ENCODE measurements around the gene CSK. TPM values are rescaled to one million over a fixed set of nuclear protein-coding genes. Genes with fewer than 3 reads are reported as not detected.
A peak's percentile ranks its signal among the peaks of the same experiment; 100 is the strongest.

Gene CSK
- total and polyA plus RNA-seq, 2 of the 8 experiments (the other 6 are each of a cell fraction or from before 2014, with no cell fraction given), result 13.7 to 50.2 TPM

GRCh38 chr15:74844319-74845207 is 62.7 kb downstream of the CSK start:
- WGBS, 2 experiments (ENCODE audit: extremely low coverage in 1 of 2, insufficient coverage in 1 of 2, insufficient read length in 1 of 2, insufficient replicate concordance in 2 of 2, low coverage in 1 of 2, low lambda C conversion rate in 2 of 2, missing lambda C conversion rate in 1 of 2), result 88% methylated on average over 12 of the region's 12 CpGs; no CpG with 5 or more reads in 1 of the 2 experiments
- H2AFZ ChIP-seq (ENCODE audit: low read length), result no peak overlapping the region
- no peak for DNase-seq (ENCODE audit: low read depth in 1 of 2, low spot score in 2 of 2)
- no peak overlapping the region for H3K4me3 ChIP-seq (ENCODE audit: extremely low read depth in 1 of 4, insufficient read depth in 2 of 4, low read depth in 3 of 4, low read length in 4 of 4)
- H4K20me1 ChIP-seq (replicated peaks in 1 of 2; ENCODE audit: control insufficient read depth in 1 of 2, insufficient read depth in 2 of 2, low read length in 2 of 2), result peaks cover 0 to 4% of the 10 kb centered on the region in 2 experiments
- no peak overlapping the region for H3K56ac ChIP-seq (replicated peaks; ENCODE audit: insufficient read length, low read depth, low read length)
- H3K79me2 ChIP-seq (ENCODE audit: control insufficient read depth in 1 of 2, insufficient read depth in 2 of 2, low read length in 2 of 2), result no peaks in the 10 kb centered on the region
- no peak overlapping the region for H3K4ac ChIP-seq (replicated peaks; ENCODE audit: insufficient read length, low read depth, low read length)
- H3K9ac ChIP-seq (replicated peaks in 1 of 4; ENCODE audit: extremely low read depth in 1 of 4, low read depth in 3 of 4, low read length in 3 of 4), result no peak overlapping the region
- CTCF ChIA-PET (ENCODE audit: partially characterized antibody), result interaction anchor here (0.6 to 2.5 kb wide), 20 partner anchors 8 to 463 kb away, joined by 3 to 24 read pairs (median 4); partner anchors contain the start of gene SCAMP5
- peaks cover 0 to 13% (median 8%) of the 10 kb centered on the region in 4 experiments; a peak in 6 of 7 replicates for H3K4me1 ChIP-seq (replicated peaks in 1 of 4; ENCODE audit: control insufficient read depth in 3 of 4, insufficient read depth in 4 of 4, low read length in 3 of 4)
- no peak overlapping the region for H2BK20ac ChIP-seq (ENCODE audit: low read length)
- FAIRE-seq, result no peak
- H4K5ac ChIP-seq (ENCODE audit: insufficient read length, low read depth, low read length), result no peak overlapping the region
- no peak overlapping the region for H4K91ac ChIP-seq (replicated peaks; ENCODE audit: insufficient read length, low read length)
- no peak overlapping the region for H2BK12ac ChIP-seq (ENCODE audit: low read depth, low read length)
- no peak overlapping the region for H2AK5ac ChIP-seq (ENCODE audit: low read depth, low read length)
- no peak overlapping the region for H2BK5ac ChIP-seq (ENCODE audit: low read depth, low read length)
- H3K23ac ChIP-seq (ENCODE audit: insufficient read length), result no peak overlapping the region
- peaks cover 7% of the 10 kb centered on the region; the same call in 1 of the 2 replicates for H3K23me2 ChIP-seq (ENCODE audit: low read depth, low read length)
- no peaks in the 10 kb centered on the region for H3K27me3 ChIP-seq (replicated peaks in 1 of 4; ENCODE audit: control insufficient read depth in 3 of 4, extremely low read depth in 1 of 4, insufficient read depth in 3 of 4, low read length in 3 of 4)
- H4K8ac ChIP-seq (ENCODE audit: extremely low read depth, insufficient read depth, low read length), result no peak overlapping the region
- H3K36me3 ChIP-seq (ENCODE audit: control insufficient read depth in 2 of 4, insufficient read depth in 4 of 4, low read length in 3 of 4), result peaks cover 3 to 18% (median 9%) of the 10 kb centered on the region in 4 experiments; a peak in 6 of 8 replicates
- H3K79me1 ChIP-seq (ENCODE audit: low read depth, low read length), result 0 out of 2 replicates have a peak, but pooled peaks cover 2% of the 10 kb centered on the region
- H2BK15ac ChIP-seq (ENCODE audit: low read length), result no peak overlapping the region
- no peak overlapping the region for H3K14ac ChIP-seq (ENCODE audit: insufficient read length)
- peak overlapping the region in 1 of 2 experiments; percentile 82; a peak in 3 of 4 replicates for H3K4me2 ChIP-seq (ENCODE audit: insufficient read depth in 1 of 2, low read depth in 2 of 2, low read length in 2 of 2)
- POLR2A ChIA-PET (ENCODE audit: partially characterized antibody), result interaction anchor here (0.8 to 4.1 kb wide), 7 partner anchors 10 to 61 kb away, joined by 3 to 23 read pairs (median 3); no protein-coding TSS in a partner anchor
- H3K27ac ChIP-seq (ENCODE audit: low read depth, low read length), result no peak overlapping the region
- no peaks in the 10 kb centered on the region for H3K9me3 ChIP-seq (ENCODE audit: insufficient read depth in 2 of 2, low read depth in 1 of 2, low read length in 1 of 2)
- no peak overlapping the region for H2BK120ac ChIP-seq (replicated peaks; ENCODE audit: low read depth, low read length)
- no peak overlapping the region for H3K18ac ChIP-seq (ENCODE audit: extremely low read depth, low read length)
- TF ChIP-seq KDM1A (IDR thresholded peaks at IDR 0.05; ENCODE audit: borderline replicate concordance, low read length) (no peak), POU5F1 (IDR thresholded peaks at IDR 0.05; ENCODE audit: low read depth, low read length) (no peak), EZH2 (IDR thresholded peaks at IDR 0.05; ENCODE audit: low read depth, low read length, severe bottlenecking) (no peak), BRCA1 (IDR thresholded peaks at IDR 0.05; ENCODE audit: low read depth, low read length) (no peak), RNF2 (IDR thresholded peaks at IDR 0.05; ENCODE audit: borderline replicate concordance, low read depth, low read length, missing control alignments, poor library complexity, severe bottlenecking) (no peak), RAD21 (IDR thresholded peaks at IDR 0.05 in 1 of 2, conservative IDR thresholded peaks at IDR 0.05 in 1 of 2; ENCODE audit: low read depth in 2 of 2, low read length in 2 of 2) (no peak), SUZ12 (IDR thresholded peaks at IDR 0.05; ENCODE audit: low read length) (no peak), ZNF274 (IDR thresholded peaks at IDR 0.05; ENCODE audit: borderline replicate concordance, extremely low read depth, low read length) (no peak), ASH2L (IDR thresholded peaks at IDR 0.05; ENCODE audit: low read length) (no peak), CBX5 (IDR thresholded peaks at IDR 0.05; ENCODE audit: low read depth, low read length) (no peak), JUN (IDR thresholded peaks at IDR 0.05; ENCODE audit: low read depth, low read length) (no peak)
